Measurements from ENCODE around the gene PSPN. TPM values are rescaled to one million over a fixed set of nuclear protein-coding genes. Genes with fewer than 3 reads are reported as not detected.
A peak's percentile ranks its signal among the peaks of the same experiment; 100 is the strongest.

The PSPN gene
- total RNA-seq, 1 experiment from 2014 or later, result 1.6 TPM

- Histone ChIP-seq H3K27me3 (ENCODE audit: control insufficient read depth, insufficient read depth, low read length) (no peaks in the 10 kb centered on the region), H3K4me3 (ENCODE audit: low read depth in 2 of 2, low read length in 2 of 2) (no peak overlapping the region), H3K27ac (ENCODE audit: low read length) (no peak overlapping the region), H3K9me3 (ENCODE audit: control insufficient read depth, insufficient read depth, low read depth, low read length) (no peaks in the 10 kb centered on the region), H3K36me3 (ENCODE audit: control insufficient read depth, insufficient read depth, low read length) (no peaks in the 10 kb centered on the region), H3K4me1 (ENCODE audit: control insufficient read depth, insufficient read depth, low read length) (peaks cover 2% of the 10 kb centered on the region; the same call in 1 of the 2 replicates)
- ChIA-PET CTCF (no interaction called here), POLR2A (no interaction called here)
- DNase-seq (ENCODE audit: low read depth, low spot score) (no peak), ATAC-seq (no peak)
- in situ Hi-C loops (cut with HindIII; ENCODE audit: low pct_unique_long_range_greater_than_20kb, low sequenced_read_pairs), result no loop called here
- no peak for TF ChIP-seq TCF7L2 (IDR thresholded peaks at IDR 0.05; ENCODE audit: low read depth, low read length)
- TF ChIP-seq POLR2AphosphoS5 (IDR thresholded peaks at IDR 0.05; ENCODE audit: low read depth, low read length), result no peak
- no peak for TF ChIP-seq REST (IDR thresholded peaks at IDR 0.05; ENCODE audit: insufficient read depth in 1 of 2, low read depth in 2 of 2, low read length in 1 of 2)
- no peak for TF ChIP-seq CTCF (IDR thresholded peaks at IDR 0.05)
- TF ChIP-seq SIN3A (IDR thresholded peaks at IDR 0.05; ENCODE audit: borderline replicate concordance, insufficient read depth, low read depth, low read length), result no peak
- intact Hi-C loops (cut with micrococcal nuclease; ENCODE audit: unreplicated experiment), result no loop called here
- TSS peak; percentile 95 for BruUV-seq (replicated peaks)
These were observed 5.5 kb upstream of the PSPN start for GRCh38 chr19:6381030-6381750.

- Histone ChIP-seq H3K36me3 (ENCODE audit: control insufficient read depth, insufficient read depth, low read length) (no peaks in the 10 kb centered on the region), H3K9me3 (ENCODE audit: control insufficient read depth, insufficient read depth, low read depth, low read length) (no peaks in the 10 kb centered on the region), H3K4me3 (ENCODE audit: low read depth in 2 of 2, low read length in 2 of 2) (no peak overlapping the region), H3K27me3 (ENCODE audit: control insufficient read depth, insufficient read depth, low read length) (no peaks in the 10 kb centered on the region), H3K4me1 (ENCODE audit: control insufficient read depth, insufficient read depth, low read length) (peaks cover 2% of the 10 kb centered on the region; the same call in 1 of the 2 replicates), H3K27ac (ENCODE audit: low read length) (no peak overlapping the region)
- ChIA-PET POLR2A (no interaction called here), CTCF (no interaction called here)
- in situ Hi-C loops (cut with HindIII; ENCODE audit: low pct_unique_long_range_greater_than_20kb, low sequenced_read_pairs) (no loop called here), intact Hi-C loops (cut with micrococcal nuclease; ENCODE audit: unreplicated experiment) (no loop called here)
- TF ChIP-seq POLR2AphosphoS5 (IDR thresholded peaks at IDR 0.05; ENCODE audit: low read depth, low read length) (no peak), SIN3A (IDR thresholded peaks at IDR 0.05; ENCODE audit: borderline replicate concordance, insufficient read depth, low read depth, low read length) (no peak), REST (IDR thresholded peaks at IDR 0.05; ENCODE audit: insufficient read depth in 1 of 2, low read depth in 2 of 2, low read length in 1 of 2) (no peak), TCF7L2 (IDR thresholded peaks at IDR 0.05; ENCODE audit: low read depth, low read length) (no peak), CTCF (IDR thresholded peaks at IDR 0.05) (no peak)
- BruUV-seq (replicated peaks), result no TSS peak
- no peak for DNase-seq (ENCODE audit: low read depth, low spot score)
- ATAC-seq, result no peak
These were observed 4.0 kb upstream of the PSPN start for GRCh38 chr19:6379744-6380143.

Data from Panc1 (cell line).